ENCODE data around the gene SPEF2. TPM values are rescaled to one million over a fixed set of nuclear protein-coding genes. Genes with fewer than 3 reads are reported as not detected.

SPEF2 gene
- total RNA-seq, 1 experiment from 2014 or later, result 0.15 TPM

GRCh38 chr5:35674049-35674448 is 56.4 kb downstream of the SPEF2 start:
- H3K27me3 Mint-ChIP-seq (ENCODE audit: low read depth), result no peaks in the 10 kb centered on the region
- no peaks in the 10 kb centered on the region for H3K9me3 Mint-ChIP-seq
- no peak for DNase-seq (ENCODE audit: low spot score)
- no peaks in the 10 kb centered on the region for H3K36me3 Mint-ChIP-seq
- no peak overlapping the region for H3K27ac Mint-ChIP-seq
- CTCF ChIA-PET, result interaction anchor here (0.6 to 2.1 kb wide), 4 partner anchors 23 to 416 kb away, joined by 4 to 12 read pairs (median 4); no protein-coding TSS in a partner anchor
- POLR2A ChIA-PET, result interaction anchor here (0.6 kb wide), 1 partner anchor 524 kb away, joined by 7 read pairs; no protein-coding TSS in a partner anchor
- peaks cover 11% of the 10 kb centered on the region for H3K4me1 Mint-ChIP-seq
- ATAC-seq, result no peak
- TF ChIP-seq STAT6 (CRISPR knock-in tag; conservative IDR thresholded peaks at IDR 0.05; ENCODE audit: low read depth) (no peak), EMX1 (CRISPR knock-in tag; IDR thresholded peaks at IDR 0.05) (no peak), RORB (CRISPR knock-in tag; IDR thresholded peaks at IDR 0.05) (no peak), MYBL2 (CRISPR knock-in tag; IDR thresholded peaks at IDR 0.05) (no peak), CREM (CRISPR knock-in tag; IDR thresholded peaks at IDR 0.05) (no peak), ZNF263 (CRISPR knock-in tag; IDR thresholded peaks at IDR 0.05; ENCODE audit: low read depth) (no peak), ZNF121 (CRISPR knock-in tag; IDR thresholded peaks at IDR 0.05) (no peak), ATF6 (CRISPR knock-in tag; IDR thresholded peaks at IDR 0.05) (no peak), ZSCAN18 (CRISPR knock-in tag; IDR thresholded peaks at IDR 0.05) (no peak), JUN (CRISPR knock-in tag; IDR thresholded peaks at IDR 0.05) (no peak), ZNF671 (CRISPR knock-in tag; IDR thresholded peaks at IDR 0.05) (no peak), E2F1 (CRISPR knock-in tag; IDR thresholded peaks at IDR 0.05) (no peak), NR3C1 (CRISPR knock-in tag; conservative IDR thresholded peaks at IDR 0.05; ENCODE audit: low read depth) (no peak), ESRRA (CRISPR knock-in tag; IDR thresholded peaks at IDR 0.05; ENCODE audit: borderline replicate concordance) (no peak)
- no peak overlapping the region for H3K4me3 Mint-ChIP-seq

DNA sequence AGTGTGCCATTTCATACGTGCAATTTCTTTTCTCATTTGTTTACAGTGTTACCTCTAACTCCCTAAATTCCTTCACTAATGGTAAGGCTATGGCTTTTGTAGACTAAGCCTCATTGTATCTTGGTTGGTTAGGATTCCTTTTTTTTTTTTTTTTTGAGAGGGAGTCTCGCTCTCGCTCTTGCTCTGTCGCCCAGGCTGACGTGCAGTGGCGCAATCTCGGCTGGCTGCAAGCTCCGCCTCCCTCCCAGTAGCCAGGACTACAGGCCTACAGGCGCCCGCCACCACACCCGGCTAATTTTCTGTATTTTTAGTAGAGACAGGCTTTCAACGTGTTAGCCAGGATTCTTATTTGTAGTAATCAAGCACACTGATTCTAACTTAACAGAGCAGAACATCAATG is 57.7 kb downstream of the SPEF2 start:
- ATAC-seq (peak; percentile 32; the same call in 1 of the 2 replicates), DNase-seq (ENCODE audit: low spot score) (peak; percentile 16)
- peaks cover 11% of the 10 kb centered on the region for H3K4me1 Mint-ChIP-seq

More for the DNA sequence above, 57.7 kb downstream of the SPEF2 start:
- no peak overlapping the region for H3K4me3 Mint-ChIP-seq
- no peaks in the 10 kb centered on the region for H3K9me3 Mint-ChIP-seq
- CTCF ChIA-PET, result interaction anchor here (0.6 kb wide), 1 partner anchor 118 kb away, joined by 3 read pairs; no protein-coding TSS in a partner anchor
- H3K27me3 Mint-ChIP-seq (ENCODE audit: low read depth), result no peaks in the 10 kb centered on the region
- POLR2A ChIA-PET, result no interaction called here
- no peak overlapping the region for H3K27ac Mint-ChIP-seq
- H3K36me3 Mint-ChIP-seq, result no peaks in the 10 kb centered on the region
- no peak for TF ChIP-seq PRDM15 (CRISPR knock-in tag; IDR thresholded peaks at IDR 0.05)
- no peak for TF ChIP-seq TP53 (CRISPR knock-in tag; IDR thresholded peaks at IDR 0.05)
- no peak for TF ChIP-seq TCF7 (CRISPR knock-in tag; IDR thresholded peaks at IDR 0.05; ENCODE audit: low read depth)
- TF ChIP-seq GABPB1 (CRISPR knock-in tag; IDR thresholded peaks at IDR 0.05), result no peak
- no peak for TF ChIP-seq CBFB (CRISPR knock-in tag; IDR thresholded peaks at IDR 0.05; ENCODE audit: low read depth)
- TF ChIP-seq AR (CRISPR knock-in tag; IDR thresholded peaks at IDR 0.05), result no peak
- no peak for TF ChIP-seq ETV6 (CRISPR knock-in tag; IDR thresholded peaks at IDR 0.05)
- no peak for TF ChIP-seq ZNF121 (CRISPR knock-in tag; IDR thresholded peaks at IDR 0.05)
